H1 (cell line): ENCODE measurements around the gene CSF3. TPM values are rescaled to one million over a fixed set of nuclear protein-coding genes. Genes with fewer than 3 reads are reported as not detected.

Source experiments
- ATF2 ChIP-seq: IDR thresholded peaks from 2 replicates; pipeline ENCODE4 v1.6.1; 2012; ENCODE audit warnings: low read length, inconsistent platforms
- BCL11A ChIP-seq, 2 experiments: IDR thresholded peaks; one replicate each; pipeline ENCODE4 v1.6.1; 2011; ENCODE audit warnings: low read depth in 2 of 2, low read length in 2 of 2, mild to moderate bottlenecking in 2 of 2
- BRCA1 ChIP-seq: IDR thresholded peaks from 2 replicates; pipeline ENCODE4 v1.6.1; 2012; ENCODE audit warnings: low read depth, low read length, improper control_type of control experiment
- CBX5 ChIP-seq: fragments of 300-800, 300-1000 bp; sonication (generic); IDR thresholded peaks from 2 replicates; pipeline ENCODE4 v1.7.1; 2016; ENCODE audit warnings: antibody characterized with exemption, low read length, low read depth
- CEBPB ChIP-seq: IDR thresholded peaks from 2 replicates; pipeline ENCODE4 v1.6.1; 2012; ENCODE audit warnings: low read depth, low read length
- CREB1 ChIP-seq: IDR thresholded peaks from 2 replicates; pipeline ENCODE4 v1.6.1; 2012; ENCODE audit warnings: inconsistent platforms
- CTCF ChIP-seq, 3 experiments: IDR thresholded peaks; 1 replicate in 2 of 3; 2 replicates in 1 of 3; pipeline versions ENCODE4 v1.5.1 to v1.6.1; 2011; ENCODE audit warnings: low read length in 3 of 3, mild to moderate bottlenecking in 3 of 3, inconsistent platforms in 2 of 3, low read depth in 1 of 3, moderate library complexity in 1 of 3; ENCODE audit not compliant: insufficient read depth in 1 of 3; ENCODE audit errors: control extremely low read depth in 1 of 3
- GTF2F1 ChIP-seq: IDR thresholded peaks from 2 replicates; pipeline ENCODE4 v1.6.1; 2012; ENCODE audit warnings: low read depth, low read length, improper control_type of control experiment, borderline replicate concordance
- HDAC2 ChIP-seq, 2 experiments: fragments of 300-600 bp in 1 of 2; sonication (generic) in 1 of 2; IDR thresholded peaks; 2 replicates each; pipeline ENCODE4 v1.6.1; 2011 to 2012; ENCODE audit warnings: low read depth in 2 of 2, low read length in 2 of 2, mild to moderate bottlenecking in 2 of 2, moderate library complexity in 2 of 2, borderline replicate concordance in 1 of 2, inconsistent platforms in 1 of 2
- MAFK ChIP-seq: IDR thresholded peaks from 2 replicates; pipeline ENCODE4 v1.6.1; 2012; ENCODE audit warnings: low read depth, mild to moderate bottlenecking, improper control_type of control experiment, low read length
- MAX ChIP-seq: IDR thresholded peaks from 2 replicates; pipeline ENCODE4 v1.6.1; 2012; ENCODE audit warnings: inconsistent platforms
- PHF8 ChIP-seq: fragments of 200-600 bp; sonication (generic); conservative IDR thresholded peaks from 2 replicates; pipeline ENCODE4 v1.7.1; 2012; ENCODE audit warnings: low read depth, mild to moderate bottlenecking, inconsistent platforms, low read length, moderate library complexity
- RBBP5 ChIP-seq: IDR thresholded peaks from 2 replicates; pipeline ENCODE4 v1.7.1; 2012; ENCODE audit warnings: low read depth, mild to moderate bottlenecking, inconsistent platforms, low read length, moderate library complexity, borderline replicate concordance
- RNF2 ChIP-seq: fragments of 200-900, 300-1000 bp; sonication (generic); IDR thresholded peaks from 2 replicates; pipeline ENCODE4 v1.7.1; 2016; ENCODE audit warnings: borderline replicate concordance, low read depth, mild to moderate bottlenecking, antibody characterized with exemption, low read length; ENCODE audit not compliant: poor library complexity, severe bottlenecking; ENCODE audit errors: missing control alignments
- RXRA ChIP-seq: IDR thresholded peaks from 2 replicates; pipeline ENCODE4 v1.6.1; 2011; ENCODE audit warnings: low read depth, mild to moderate bottlenecking, low read length, moderate library complexity; ENCODE audit not compliant: insufficient read depth
- SIN3A ChIP-seq, 2 experiments: IDR thresholded peaks in 1 of 2; conservative IDR thresholded peaks in 1 of 2; 2 replicates each; pipeline ENCODE4 v1.6.1; 2011 to 2012; ENCODE audit warnings: low read length in 2 of 2, improper control_type of control experiment in 1 of 2, low read depth in 1 of 2, mild to moderate bottlenecking in 1 of 2
- SRF ChIP-seq: IDR thresholded peaks from 2 replicates; pipeline ENCODE4 v1.6.1; 2011; ENCODE audit warnings: mild to moderate bottlenecking, low read depth, low read length, moderate library complexity
- TAF1 ChIP-seq: IDR thresholded peaks from 2 replicates; pipeline ENCODE4 v1.6.1; 2011; ENCODE audit warnings: mild to moderate bottlenecking, low read depth, low read length
- polyA plus RNA-seq, 7 experiments: library from polyadenylated mRNA; depleted of rRNA in 3 of 7; stranded (reverse) in 5 of 7; unstranded in 2 of 7; fragments of >200 nt in 5 of 7; fragments of 200-250 nt in 2 of 7; gene quantifications; 1 replicate in 5 of 7; 2 replicates in 1 of 7; 4 replicates in 1 of 7; pipeline versions ENCODE4 v1.2.1 to v1.2.3, GENCODE V29; 2011 to 2013; ENCODE audit warnings: missing spikeins in 2 of 7, mixed read lengths in 2 of 7
- total RNA-seq: library from RNA; stranded (reverse); fragmentation: NEBNext Ultra II Directional; extraction: Animal tissue kit (Norgen Biotek cat#: 25700); gene quantifications from 2 replicates; pipeline ENCODE4 v1.2.1, GENCODE V29; 2021

CSF3 gene
- total and polyA plus RNA-seq, 2 of the 8 experiments (the other 6 are each of a cell fraction or from before 2014, with no cell fraction given): 0.03 TPM; not detected in 1

- peak; percentile 77 for TF ChIP-seq MAX
- peak; percentile 91 for TF ChIP-seq TAF1
- peak; percentile 43; the same call in 1 of the 2 replicates for TF ChIP-seq ATF2
- no peak for TF ChIP-seq CEBPB
- peak; percentile 52; the same call in 1 of the 2 replicates for TF ChIP-seq MAFK
- peak in 2 of 3 experiments; percentile 54 to 61; a peak in 3 of 4 replicates for TF ChIP-seq CTCF (IDR thresholded peaks at IDR 0.05; ENCODE audit: control extremely low read depth in 1 of 3, insufficient read depth in 1 of 3, low read depth in 1 of 3, low read length in 3 of 3)
- peak; percentile 99 for TF ChIP-seq PHF8
- TF ChIP-seq CREB1: peak; percentile 95
- TF ChIP-seq RXRA: no peak
- peak; percentile 98 for TF ChIP-seq RBBP5
- TF ChIP-seq RNF2: no peak
- no peak for TF ChIP-seq GTF2F1
- TF ChIP-seq BCL11A (IDR thresholded peaks at IDR 0.05; ENCODE audit: low read depth in 2 of 2, low read length in 2 of 2): no peak
- peak; percentile 61 to 98; a peak in 2 of 4 replicates for TF ChIP-seq SIN3A (conservative IDR thresholded peaks at IDR 0.05 in 1 of 2, IDR thresholded peaks at IDR 0.05 in 1 of 2; ENCODE audit: low read depth in 1 of 2, low read length in 2 of 2)
- TF ChIP-seq HDAC2 (IDR thresholded peaks at IDR 0.05; ENCODE audit: borderline replicate concordance in 1 of 2, low read depth in 2 of 2, low read length in 2 of 2): peak in 1 of 2 experiments; percentile 95; a peak in 2 of 4 replicates
- no peak for TF ChIP-seq CBX5
- TF ChIP-seq SRF: peak; percentile 99
- no peak for TF ChIP-seq BRCA1
Observed at GRCh38 chr17:39980351-39981206, 34.7 kb upstream of the CSF3 start, which contains the start of gene PSMD3 (continued).
